SH-SY5Y (cell line): ENCODE measurements around the gene MYO5C.

Experiments used
- GATA2 ChIP-seq: IDR thresholded peaks from 2 replicates; pipeline ENCODE4 v1.6.1; 2011; ENCODE audit warnings: mild to moderate bottlenecking, low read depth, low read length
- GATA3 ChIP-seq: IDR thresholded peaks from 2 replicates; pipeline ENCODE4 v1.6.1; 2011; ENCODE audit warnings: low read depth, mild to moderate bottlenecking, low read length, moderate library complexity

The MYO5C gene

DNA sequence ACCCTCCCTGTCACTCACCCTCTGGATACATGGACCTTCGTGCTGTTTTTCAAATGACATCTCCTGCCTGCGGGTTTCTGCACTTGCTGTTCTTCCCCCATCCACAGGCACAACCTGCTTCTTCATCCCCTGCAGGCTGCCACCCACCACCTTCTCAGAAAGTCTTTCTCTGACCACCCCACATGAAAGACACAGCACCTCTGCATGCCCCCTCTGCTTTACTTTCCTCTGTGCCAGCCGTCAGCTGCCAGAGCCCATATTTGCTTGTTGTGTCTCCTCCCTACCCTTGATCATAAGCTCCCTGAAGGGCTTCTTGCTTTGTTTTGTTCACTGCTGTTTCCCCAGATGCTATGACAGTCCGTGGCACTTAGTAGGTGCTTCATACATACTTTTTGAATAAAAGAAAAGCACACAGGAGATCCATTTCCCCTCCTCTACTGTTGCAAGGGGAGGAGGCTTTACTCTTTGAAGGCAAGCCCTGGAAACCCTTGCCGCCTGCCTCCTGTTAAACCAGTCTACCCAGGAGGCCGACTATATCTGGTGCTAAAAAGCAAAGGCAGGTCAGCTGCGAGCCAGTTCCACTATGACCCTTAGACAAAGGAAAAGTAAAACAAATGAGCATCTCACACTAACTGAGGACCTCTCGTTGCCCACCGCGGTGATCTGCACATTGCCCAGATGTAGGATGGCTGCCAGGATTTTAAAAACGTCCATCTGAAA, 31.9 kb downstream of the MYO5C start:
- TF ChIP-seq GATA2 (no peak), GATA3 (no peak)

DNA sequence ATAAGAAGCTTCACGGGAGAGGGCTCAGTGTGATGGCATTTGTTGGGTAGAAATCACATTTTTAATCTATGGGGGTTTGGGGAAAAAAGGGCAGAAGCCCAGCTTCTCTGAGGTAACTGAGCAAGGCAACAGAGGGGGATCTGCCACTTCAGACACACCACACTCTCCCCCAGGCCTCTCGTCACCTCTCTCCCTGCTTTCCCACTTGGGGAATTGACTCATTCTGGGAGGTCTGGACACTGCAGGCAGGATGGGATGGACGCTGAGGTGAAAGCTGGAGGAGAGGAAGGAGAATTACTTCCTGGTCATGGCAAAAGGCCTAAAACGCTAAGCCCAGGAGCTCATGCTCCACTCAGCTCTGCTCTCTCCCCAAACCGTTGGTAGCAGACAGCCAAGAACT, 33.2 kb downstream of the MYO5C start:
- TF ChIP-seq GATA3, result no peak
- TF ChIP-seq GATA2, result no peak

DNA sequence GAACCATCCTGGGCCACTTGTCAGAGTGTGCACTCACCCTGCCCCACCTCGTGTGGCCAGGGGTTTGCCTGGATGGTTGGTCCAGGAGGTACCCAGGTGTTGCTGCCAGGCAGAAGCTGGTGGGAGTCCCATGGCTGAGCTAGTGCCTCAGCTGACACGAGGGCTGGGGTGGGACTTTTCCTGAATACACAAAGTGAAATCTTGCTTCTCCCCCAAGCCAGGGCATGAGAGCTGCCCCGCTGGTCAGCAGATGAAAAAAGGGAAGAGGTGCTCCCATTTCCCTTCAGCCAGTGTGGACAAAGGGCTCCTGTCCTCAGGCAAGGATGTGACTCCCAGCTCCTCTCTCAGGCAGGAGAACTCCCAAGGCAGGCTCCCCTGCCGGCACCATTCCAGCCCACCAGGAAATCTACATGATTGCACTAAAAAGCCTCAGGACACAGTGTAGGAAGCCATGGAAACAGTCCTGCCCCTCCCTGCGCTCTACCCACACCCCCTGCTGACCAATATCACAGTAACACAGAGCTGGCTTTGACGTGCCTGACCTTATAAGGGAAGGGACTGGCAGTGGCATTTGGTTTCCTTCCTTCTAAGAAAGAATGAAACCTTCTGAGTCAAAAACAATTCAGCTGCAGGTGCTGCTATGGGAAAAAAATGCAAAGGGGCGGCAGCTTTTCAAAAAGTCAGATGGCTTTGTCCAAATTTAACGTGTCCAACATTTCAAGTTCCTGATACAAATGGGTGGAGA, 33.9 kb downstream of the MYO5C start:
- no peak for TF ChIP-seq GATA3
- TF ChIP-seq GATA2, result no peak

DNA sequence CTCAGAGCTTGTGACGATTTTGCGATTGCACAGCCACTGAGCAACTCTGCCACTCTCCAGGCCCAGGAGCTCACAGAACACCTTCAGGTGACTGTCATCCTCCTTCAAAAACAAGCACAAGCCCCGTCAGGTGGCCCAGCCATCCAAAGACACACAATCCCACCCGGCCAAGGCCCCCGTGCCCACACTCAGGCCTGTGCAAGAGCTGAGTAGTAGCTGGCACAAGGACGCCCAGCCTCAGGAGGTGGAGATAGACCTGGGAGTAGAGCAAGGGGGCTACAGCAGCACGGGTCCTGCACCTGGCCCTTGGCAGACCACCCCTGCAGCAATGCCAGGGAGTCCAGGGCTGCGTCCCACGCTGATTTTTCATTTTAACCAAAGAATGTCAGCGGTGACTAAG, 34.6 kb downstream of the MYO5C start:
- no peak for TF ChIP-seq GATA2
- TF ChIP-seq GATA3, result no peak

DNA sequence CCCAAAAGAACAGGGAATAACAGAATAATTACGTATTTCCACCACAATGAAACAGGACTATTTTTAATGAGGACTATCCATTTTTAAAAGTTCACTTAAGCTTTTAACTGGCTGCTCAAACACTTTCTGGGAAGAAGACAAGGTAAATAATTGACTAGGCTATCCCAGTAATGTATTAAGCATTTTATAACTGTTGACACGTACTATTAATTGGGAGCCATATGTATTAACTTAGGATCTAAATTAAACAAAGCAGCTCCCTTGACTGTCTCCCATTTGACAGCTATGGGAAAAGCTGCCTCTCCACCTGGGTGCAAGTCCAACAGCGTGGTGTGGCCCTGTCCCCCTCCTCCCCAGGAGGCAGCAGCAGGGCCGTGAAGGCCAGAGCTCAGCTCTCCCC, 36.1 kb downstream of the MYO5C start:
- TF ChIP-seq GATA3, result no peak
- TF ChIP-seq GATA2, result no peak

DNA sequence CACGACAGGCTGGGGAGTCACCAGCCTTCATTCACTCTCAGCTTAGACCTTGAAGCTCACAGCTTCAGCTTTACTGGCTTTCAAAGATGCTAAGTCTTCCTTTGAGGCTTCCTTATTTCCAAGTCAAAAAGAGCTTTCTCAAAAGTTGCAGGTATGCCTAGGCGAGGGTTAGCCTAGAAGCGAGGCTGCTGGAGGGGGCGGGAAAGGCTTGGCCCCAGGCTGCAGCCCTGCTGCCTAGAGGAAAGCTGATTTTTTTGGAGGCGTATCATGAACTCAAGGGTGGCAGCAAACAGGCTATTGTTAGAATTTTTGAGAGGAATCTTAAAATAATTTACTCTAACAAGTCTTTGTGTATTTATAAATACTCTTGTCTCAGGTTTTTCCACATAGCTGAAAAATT, 37.1 kb downstream of the MYO5C start:
- TF ChIP-seq GATA3, result no peak
- no peak for TF ChIP-seq GATA2

DNA sequence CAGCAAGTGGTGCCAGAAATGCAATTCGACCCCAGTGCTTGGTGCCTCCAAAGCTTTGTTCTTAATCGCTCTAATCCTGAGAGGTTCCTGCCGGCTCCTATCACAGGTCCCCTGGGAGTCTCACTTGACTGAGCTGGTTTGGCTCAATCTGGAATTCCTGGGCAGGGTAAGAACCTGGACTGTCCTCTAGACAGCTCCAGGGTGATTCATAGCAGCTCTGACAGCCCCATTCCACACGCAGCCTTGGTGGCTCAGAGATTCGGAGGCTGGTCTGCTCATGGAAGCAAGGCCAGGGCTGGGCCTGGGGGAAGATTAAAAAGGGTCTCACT, 37.9 kb downstream of the MYO5C start:
- TF ChIP-seq GATA2 (no peak), GATA3 (no peak)

DNA sequence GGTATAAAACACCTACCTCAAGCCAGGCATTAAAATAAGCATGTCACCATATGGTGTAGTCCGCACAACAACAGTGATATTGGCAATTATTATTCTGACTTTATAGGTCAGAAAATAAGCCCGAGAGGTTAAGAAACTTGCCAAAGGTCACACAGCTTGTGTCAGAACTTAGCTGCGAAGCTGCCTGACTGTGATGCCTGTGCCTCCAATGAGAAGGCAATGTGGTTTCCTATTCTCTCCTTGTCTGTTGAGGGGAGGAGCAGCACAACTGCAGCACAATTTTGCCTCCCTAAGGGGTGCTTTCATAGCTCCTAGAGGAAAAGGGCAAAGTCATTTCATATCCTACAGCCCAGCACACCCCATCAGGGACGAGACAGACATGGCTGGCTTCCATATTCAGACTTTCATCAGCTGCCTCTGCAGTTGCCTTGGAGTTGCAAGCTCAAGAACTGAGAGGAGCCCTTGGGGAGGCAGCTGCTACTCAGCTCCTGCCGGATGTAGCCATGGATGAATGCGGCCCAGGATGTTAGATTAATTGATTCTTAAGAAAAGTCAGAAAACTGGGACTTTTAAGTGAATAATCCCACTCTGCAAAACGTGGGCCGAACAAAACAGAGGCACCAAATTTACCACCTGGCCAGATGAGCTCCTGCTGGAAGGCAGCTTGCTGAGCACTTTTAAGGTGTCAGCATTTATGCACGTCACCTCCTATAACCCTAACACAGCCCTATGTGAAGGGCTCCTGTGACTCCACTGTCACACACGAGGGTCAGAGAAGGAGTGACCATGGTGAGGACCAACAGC, 38.5 kb downstream of the MYO5C start:
- no peak for TF ChIP-seq GATA3
- no peak for TF ChIP-seq GATA2

DNA sequence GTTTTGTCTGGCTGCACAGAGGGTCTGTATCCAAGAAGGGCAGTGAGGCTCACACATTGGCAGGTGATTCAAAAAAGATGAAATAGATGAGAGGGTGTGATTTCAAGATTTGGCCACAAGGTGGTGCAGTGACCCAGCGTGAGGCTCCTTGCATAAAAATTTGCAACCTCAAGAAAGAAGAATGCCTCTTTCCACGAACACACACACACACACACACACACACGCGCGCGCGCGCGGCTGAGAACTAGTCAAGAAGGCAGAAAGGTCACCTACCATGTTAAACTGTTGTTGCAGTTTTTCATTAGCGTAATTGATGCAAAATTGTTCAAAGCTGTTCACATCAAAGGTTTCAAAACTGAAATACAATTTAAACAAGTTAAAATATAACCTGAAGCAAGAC, 39.2 kb downstream of the MYO5C start:
- TF ChIP-seq GATA3 (no peak), GATA2 (no peak)

DNA sequence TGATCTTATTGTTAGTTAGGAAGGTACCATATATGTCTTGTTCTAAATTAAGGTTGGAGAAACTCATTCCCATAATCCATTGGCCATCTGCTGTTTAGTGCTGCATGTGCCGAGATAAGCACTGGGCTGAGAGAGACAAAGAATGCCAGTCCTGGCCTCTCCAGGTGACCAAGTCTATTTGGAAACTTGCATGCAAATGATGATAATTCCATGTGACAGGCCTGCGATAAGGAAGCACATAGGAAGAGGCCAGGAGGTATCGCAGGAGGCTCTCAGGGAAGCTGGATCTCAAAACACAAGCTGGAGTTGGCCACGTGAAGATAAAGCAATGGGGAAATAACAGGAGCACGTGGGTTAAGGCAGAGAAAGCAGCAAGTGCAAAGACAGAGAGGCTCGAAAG, 39.7 kb downstream of the MYO5C start:
- TF ChIP-seq GATA3 (no peak), GATA2 (no peak)

DNA sequence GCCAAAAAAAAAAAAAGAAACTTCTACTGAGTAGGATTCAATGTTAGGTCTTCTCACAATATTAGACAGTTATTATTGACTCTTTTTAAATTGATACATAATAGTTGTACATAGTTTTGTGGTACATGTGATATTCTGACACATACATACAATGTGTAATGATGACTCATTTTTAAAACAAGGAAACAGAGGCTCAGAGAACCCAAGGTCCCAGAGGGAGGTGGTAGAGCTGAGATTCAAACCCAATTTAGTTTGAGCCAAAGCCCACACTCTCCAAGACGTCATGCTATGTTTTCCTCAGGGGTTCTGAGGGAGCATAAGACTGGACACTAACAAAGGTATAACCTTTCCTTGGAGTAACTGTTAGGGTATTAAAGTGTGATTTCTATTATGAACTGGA, 40.6 kb downstream of the MYO5C start:
- TF ChIP-seq GATA3 (no peak), GATA2 (no peak)

DNA sequence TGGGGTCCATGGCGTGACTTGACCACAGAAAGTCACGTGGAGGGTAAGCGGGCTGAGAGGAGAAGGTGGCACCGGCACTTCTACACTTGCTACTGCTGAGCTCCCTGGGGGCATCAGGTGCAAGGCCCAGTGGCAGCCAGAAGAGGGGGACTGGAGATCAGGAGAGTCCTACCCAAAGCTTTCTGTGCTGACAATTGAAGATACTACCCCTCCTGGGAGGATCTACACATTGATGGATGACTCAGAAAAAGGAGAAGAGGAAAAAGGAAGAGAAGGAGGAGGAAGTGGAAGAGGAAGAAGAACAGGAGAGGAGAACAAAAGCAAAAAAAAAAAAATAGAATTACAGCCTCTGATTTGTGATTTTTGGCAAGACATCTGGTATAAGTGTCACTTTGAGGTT, 41.2 kb downstream of the MYO5C start:
- no peak for TF ChIP-seq GATA2
- no peak for TF ChIP-seq GATA3

DNA sequence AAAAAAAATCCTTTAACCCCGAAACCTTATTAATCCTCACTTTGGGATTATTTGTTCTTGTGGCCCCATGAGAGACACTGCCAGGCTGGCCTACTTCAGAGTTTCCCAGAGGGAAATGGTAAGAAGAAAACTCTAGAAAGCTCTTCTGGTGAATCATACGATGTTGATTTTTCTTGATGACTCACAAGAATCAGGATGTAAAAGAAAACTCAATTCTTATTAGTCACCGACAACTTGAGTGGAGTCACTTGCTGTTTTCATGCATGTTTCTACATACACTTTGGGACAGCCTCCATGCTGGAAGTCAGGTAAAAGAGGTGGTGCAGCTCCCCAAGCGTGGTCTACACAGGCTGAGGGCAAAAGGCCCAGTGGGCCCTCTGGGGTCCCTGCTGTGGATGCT, 42.8 kb downstream of the MYO5C start:
- TF ChIP-seq GATA3 (no peak), GATA2 (no peak)

DNA sequence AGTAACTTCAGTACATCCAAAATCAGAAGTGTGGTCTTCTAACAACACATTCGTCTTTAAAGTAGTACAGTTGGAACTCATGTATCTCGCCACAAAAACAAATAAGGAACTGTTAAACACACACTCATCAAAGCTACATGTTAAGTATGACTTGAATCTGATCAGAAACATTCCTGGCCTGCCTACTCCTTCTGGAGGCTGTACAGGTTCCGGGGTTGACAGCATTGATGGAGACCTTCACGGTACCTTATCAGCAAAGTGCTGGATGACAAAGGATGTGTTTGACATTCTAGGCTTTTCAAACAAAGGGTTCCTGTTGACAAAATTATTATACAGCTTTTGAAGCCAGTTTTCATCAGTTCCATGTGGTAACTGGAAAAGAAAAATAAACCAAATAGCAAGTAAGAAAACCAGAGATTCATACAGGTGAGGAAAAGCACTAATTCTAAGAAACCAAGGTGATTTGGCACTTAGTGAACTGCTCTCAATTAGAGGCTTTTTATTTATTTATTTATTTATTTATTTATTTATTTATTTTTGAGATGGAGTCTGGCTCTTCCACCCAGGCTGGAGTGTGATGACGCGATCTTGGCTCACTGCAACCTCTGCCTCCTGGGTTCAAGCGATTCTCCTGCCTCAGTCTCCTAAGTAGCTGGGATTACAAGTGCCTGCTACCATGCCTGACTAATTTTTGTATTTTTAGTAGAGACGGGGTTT, 44.3 kb downstream of the MYO5C start:
- no peak for TF ChIP-seq GATA2
- TF ChIP-seq GATA3, result no peak
